LNCaP clone FGC (cell line): ENCODE results near the gene BMPER.

Experiments used
- DNase-seq: peaks from one replicate; pipeline ENCODE4 v3.0.0-alpha.2; 2011; ENCODE audit warnings: low read depth
- H3K4me3 ChIP-seq: 2 replicates; pipeline ENCODE4 v1.5.1; 2011; ENCODE audit warnings: mild to moderate bottlenecking, low read depth, low read length, control low read depth
- TF ChIP-seq, protein P1 (sequence below): IDR thresholded peaks from 2 replicates; pipeline ENCODE4 v1.5.1; 2012; ENCODE audit warnings: mild to moderate bottlenecking; ENCODE audit not compliant: control insufficient read depth, insufficient read depth; ENCODE audit errors: extremely low read depth

The BMPER gene

DNA sequence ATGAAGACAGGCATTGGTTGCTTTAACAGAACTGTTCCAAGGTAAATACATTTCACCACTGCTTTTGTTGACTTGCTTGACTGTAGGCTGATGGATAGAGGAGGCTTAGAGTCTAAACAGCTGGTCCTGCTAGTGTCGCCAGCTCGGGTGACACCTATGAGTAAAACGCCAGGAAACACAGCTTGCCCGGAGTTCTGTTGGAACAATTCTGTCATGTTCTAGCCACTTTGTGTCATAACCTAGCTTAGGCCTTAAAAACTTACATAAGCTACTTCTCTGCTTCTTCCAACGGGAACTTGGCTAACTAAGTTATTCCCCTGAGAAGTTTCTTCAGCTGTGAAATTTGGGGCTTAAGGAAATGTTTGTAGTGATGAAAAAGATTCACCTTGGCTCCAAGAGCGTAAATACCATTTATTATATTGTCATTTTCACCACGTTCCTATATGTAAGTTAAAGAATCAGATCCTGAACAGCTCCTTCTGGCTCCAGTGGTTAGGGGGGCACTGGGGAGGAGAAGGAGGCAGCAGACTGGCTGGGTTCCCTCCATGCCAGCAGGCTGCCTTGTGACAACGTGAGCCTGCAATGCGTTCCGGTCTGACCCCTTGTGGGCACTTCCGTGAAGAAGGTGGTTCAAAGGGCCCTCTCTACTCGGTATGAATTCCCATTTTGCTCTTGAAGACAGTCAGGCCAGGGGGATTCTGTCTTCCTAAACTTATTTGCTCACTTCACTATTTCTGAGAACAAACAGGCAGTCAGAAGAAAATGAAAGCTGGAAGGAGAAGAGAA lies 253.2 kb downstream of the BMPER start:
- DNase-seq, result peak; percentile 38
- H3K4me3 ChIP-seq, result no peak overlapping the region
- TF ChIP-seq, protein P1, sequence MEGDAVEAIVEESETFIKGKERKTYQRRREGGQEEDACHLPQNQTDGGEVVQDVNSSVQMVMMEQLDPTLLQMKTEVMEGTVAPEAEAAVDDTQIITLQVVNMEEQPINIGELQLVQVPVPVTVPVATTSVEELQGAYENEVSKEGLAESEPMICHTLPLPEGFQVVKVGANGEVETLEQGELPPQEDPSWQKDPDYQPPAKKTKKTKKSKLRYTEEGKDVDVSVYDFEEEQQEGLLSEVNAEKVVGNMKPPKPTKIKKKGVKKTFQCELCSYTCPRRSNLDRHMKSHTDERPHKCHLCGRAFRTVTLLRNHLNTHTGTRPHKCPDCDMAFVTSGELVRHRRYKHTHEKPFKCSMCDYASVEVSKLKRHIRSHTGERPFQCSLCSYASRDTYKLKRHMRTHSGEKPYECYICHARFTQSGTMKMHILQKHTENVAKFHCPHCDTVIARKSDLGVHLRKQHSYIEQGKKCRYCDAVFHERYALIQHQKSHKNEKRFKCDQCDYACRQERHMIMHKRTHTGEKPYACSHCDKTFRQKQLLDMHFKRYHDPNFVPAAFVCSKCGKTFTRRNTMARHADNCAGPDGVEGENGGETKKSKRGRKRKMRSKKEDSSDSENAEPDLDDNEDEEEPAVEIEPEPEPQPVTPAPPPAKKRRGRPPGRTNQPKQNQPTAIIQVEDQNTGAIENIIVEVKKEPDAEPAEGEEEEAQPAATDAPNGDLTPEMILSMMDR, result peak; percentile 13; the same call in 1 of the 2 replicates

DNA sequence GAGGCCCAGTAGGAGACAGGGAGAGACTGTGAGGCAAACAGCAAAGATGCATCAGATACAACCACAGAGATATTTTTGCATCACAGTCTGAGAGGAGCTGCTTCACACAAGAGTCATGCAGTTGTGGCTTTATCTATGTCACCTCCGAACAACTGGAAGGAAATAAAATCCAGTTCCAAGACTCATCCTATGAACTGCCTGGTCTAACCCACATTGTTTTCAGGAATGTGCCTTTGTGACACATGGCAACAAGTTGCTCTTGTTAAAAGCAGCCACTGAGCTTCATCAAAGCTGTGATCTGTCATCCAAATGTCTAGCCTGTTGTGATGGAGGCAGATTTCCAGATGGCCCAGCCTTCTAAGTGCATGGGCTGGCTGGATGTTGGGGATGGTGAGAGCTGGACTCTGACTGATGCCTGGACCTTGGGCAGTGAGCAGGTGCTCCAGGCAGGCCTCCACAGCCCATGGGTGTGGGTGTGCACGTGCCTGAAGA lies 255.0 kb downstream of the BMPER start:
- H3K4me3 ChIP-seq, result no peak overlapping the region
- DNase-seq, result no peak
- TF ChIP-seq, protein P1, result no peak

DNA sequence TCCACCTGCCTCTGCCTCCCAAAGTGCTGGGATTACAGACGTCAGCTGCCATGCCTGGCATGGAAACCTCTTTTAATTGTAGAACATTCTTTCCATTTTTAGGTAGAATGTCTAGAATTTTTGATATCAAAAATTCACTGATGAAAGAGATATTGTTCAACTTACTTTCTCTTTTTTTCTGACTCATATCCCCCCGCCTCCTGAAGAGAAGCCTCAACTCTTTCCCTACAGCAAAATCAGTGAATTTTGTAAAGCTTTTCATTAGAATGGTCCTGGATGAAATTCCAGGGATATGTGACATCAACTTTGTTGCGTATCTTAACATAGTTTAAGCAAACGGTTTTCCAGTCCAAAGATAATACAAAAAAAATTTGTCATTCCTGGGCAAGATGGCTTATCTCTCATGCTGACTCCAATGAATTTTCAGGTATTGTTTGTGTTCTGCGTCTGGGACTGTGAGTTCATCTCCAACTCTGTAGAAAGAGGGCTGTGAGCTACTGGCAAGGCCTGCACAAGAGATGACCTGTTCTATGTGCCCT lies 256.8 kb downstream of the BMPER start:
- no peak overlapping the region for H3K4me3 ChIP-seq
- TF ChIP-seq, protein P1, result no peak
- DNase-seq, result no peak

GRCh38 chr7:34162677-34163076 lies 257.3 kb downstream of the BMPER start:
- H3K4me3 ChIP-seq, result no peak overlapping the region
- TF ChIP-seq, protein P1, result no peak
- no peak for DNase-seq

DNA sequence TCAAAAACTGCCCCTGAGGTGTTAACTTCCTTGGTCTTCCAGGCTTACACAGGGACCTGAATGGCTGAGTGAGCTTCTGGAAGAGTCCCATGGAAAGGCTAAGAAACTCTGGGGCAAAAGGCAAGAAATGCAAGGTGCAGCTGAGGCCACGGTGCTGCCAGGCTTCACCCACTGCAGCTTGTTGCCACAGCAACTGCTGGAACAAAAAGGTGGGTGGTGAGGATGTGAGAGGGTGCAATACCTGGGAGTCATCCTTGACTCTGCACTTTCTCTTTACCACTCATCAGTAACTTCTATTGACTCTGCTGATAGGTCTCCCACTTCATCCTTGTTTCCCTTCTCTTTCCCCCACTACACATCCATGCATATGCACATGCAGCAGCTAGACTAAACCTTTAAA lies 258.6 kb downstream of the BMPER start:
- H3K4me3 ChIP-seq, result no peak overlapping the region
- DNase-seq, result no peak
- TF ChIP-seq, protein P1, result no peak

- no peak overlapping the region for H3K4me3 ChIP-seq
- TF ChIP-seq, protein P1, result no peak
- no peak for DNase-seq
Observed at GRCh38 chr7:34165466-34165865, 260.1 kb downstream of the BMPER start.
